PC-3 (cell line): ENCODE results near the gene HHIPL1.

Experiments
- CTCF ChIP-seq: fragments of 300-600 bp; sonication (generic); conservative IDR thresholded peaks from 2 replicates; pipeline ENCODE4 v1.5.1; 2017; ENCODE audit warnings: antibody characterized with exemption, low read depth, mild to moderate bottlenecking, low read length
- EZH2 ChIP-seq: fragments of 300-600 bp; sonication (generic); IDR thresholded peaks from one replicate; pipeline ENCODE4 v1.6.1; 2017; ENCODE audit warnings: antibody characterized with exemption, mild to moderate bottlenecking, low read length; ENCODE audit not compliant: unreplicated experiment
- EZH2phosphoT487 ChIP-seq: fragments of 300-600 bp; sonication (generic); IDR thresholded peaks from 2 replicates; pipeline ENCODE4 v1.6.1; 2018; ENCODE audit warnings: mild to moderate bottlenecking, antibody characterized with exemption, low read length, borderline replicate concordance

GRCh38 chr14:99724196-99724891, 79.4 kb downstream of the HHIPL1 start:
- TF ChIP-seq CTCF, result no peak
- no peak for TF ChIP-seq EZH2phosphoT487
- TF ChIP-seq EZH2, result no peak
